ENCODE measurements around the gene CCHCR1.
"Not testable (repeated sequence)": the region's sequence is repeated elsewhere in the genome, so short reads cannot be mapped to it uniquely, and the experiment has no call there.

The CCHCR1 gene

GRCh38 chr6:31183859-31184258 is 26.3 kb upstream of the CCHCR1 start:
- not testable (repeated sequence) for DNase-seq (ENCODE audit: low read depth in 2 of 2)

GRCh38 chr6:31183287-31183686 is 25.7 kb upstream of the CCHCR1 start:
- DNase-seq (ENCODE audit: low read depth in 2 of 2), result not testable (repeated sequence)

- DNase-seq (ENCODE audit: low read depth in 2 of 2), result no peak
These were observed 22.9 kb upstream of the CCHCR1 start for GRCh38 chr6:31180500-31180899.

- no peak for DNase-seq (ENCODE audit: low read depth in 2 of 2)
These were observed 22.3 kb upstream of the CCHCR1 start for GRCh38 chr6:31179896-31180295.

- no peak for DNase-seq (ENCODE audit: low read depth in 2 of 2)
These were observed 21.4 kb upstream of the CCHCR1 start for GRCh38 chr6:31179042-31179386.

GRCh38 chr6:31178143-31179041 is 20.8 kb upstream of the CCHCR1 start:
- DNase-seq (ENCODE audit: low read depth in 2 of 2), result no peak

- DNase-seq (ENCODE audit: low read depth in 2 of 2), result no peak
These were observed 18.4 kb upstream of the CCHCR1 start for GRCh38 chr6:31175971-31176370.

- DNase-seq (ENCODE audit: low read depth in 2 of 2), result no peak
These were observed 16.8 kb upstream of the CCHCR1 start for GRCh38 chr6:31174378-31174777.

GRCh38 chr6:31173406-31173805 is 15.8 kb upstream of the CCHCR1 start:
- DNase-seq (ENCODE audit: low read depth in 2 of 2), result no peak

GRCh38 chr6:31172973-31173384 is 15.4 kb upstream of the CCHCR1 start:
- no peak for DNase-seq (ENCODE audit: low read depth in 2 of 2)

GRCh38 chr6:31171931-31172905 is 14.6 kb upstream of the CCHCR1 start:
- no peak for DNase-seq (ENCODE audit: low read depth in 2 of 2)

GRCh38 chr6:31170987-31171671 is 13.5 kb upstream of the CCHCR1 start:
- DNase-seq (ENCODE audit: low read depth in 2 of 2), result no peak

- no peak for DNase-seq (ENCODE audit: low read depth in 2 of 2)
These were observed 12.9 kb upstream of the CCHCR1 start, which contains the start of gene POU5F1 for GRCh38 chr6:31170600-31170881. TSS of gene POU5F1 (minus strand) at chr6:31170682. CDS start at chr6:31170620, 62 bp downstream.

GRCh38 chr6:31169858-31170599 is 12.4 kb upstream of the CCHCR1 start:
- not testable (repeated sequence) for DNase-seq (ENCODE audit: low read depth in 2 of 2)

- DNase-seq (ENCODE audit: low read depth in 2 of 2), result no peak
These were observed 11.7 kb upstream of the CCHCR1 start for GRCh38 chr6:31169123-31169857.

GRCh38 chr6:31168606-31169005 is 11.0 kb upstream of the CCHCR1 start:
- DNase-seq (ENCODE audit: low read depth in 2 of 2), result no peak

- DNase-seq (ENCODE audit: low read depth in 2 of 2), result no peak
These were observed 8.4 kb upstream of the CCHCR1 start for GRCh38 chr6:31165986-31166385.

GRCh38 chr6:31165064-31165832 is 7.6 kb upstream of the CCHCR1 start:
- not testable (repeated sequence) for DNase-seq (ENCODE audit: low read depth in 2 of 2)

- DNase-seq (ENCODE audit: low read depth in 2 of 2), result not testable (repeated sequence)
These were observed 7.0 kb upstream of the CCHCR1 start for GRCh38 chr6:31164475-31165063.
